Stomach (tissue), 4 donors: ENCODE data around the gene BCL2L2.

Experiments used
- POLR2A ChIP-seq, 4 donors: fragments of 450-650 bp; IDR thresholded peaks; one replicate each; pipeline ENCODE4 v1.6.1; 2016; ENCODE audit warnings: antibody characterized with exemption in 4 of 4, control low read depth in 2 of 4, mild to moderate bottlenecking in 1 of 4, moderate library complexity in 1 of 4
- POLR2AphosphoS5 ChIP-seq, 3 donors: sonication (generic); formaldehyde crosslinking; IDR thresholded peaks; one replicate each; pipeline ENCODE4 v1.6.1; 2016; ENCODE audit warnings: antibody characterized with exemption in 3 of 3

DNA sequence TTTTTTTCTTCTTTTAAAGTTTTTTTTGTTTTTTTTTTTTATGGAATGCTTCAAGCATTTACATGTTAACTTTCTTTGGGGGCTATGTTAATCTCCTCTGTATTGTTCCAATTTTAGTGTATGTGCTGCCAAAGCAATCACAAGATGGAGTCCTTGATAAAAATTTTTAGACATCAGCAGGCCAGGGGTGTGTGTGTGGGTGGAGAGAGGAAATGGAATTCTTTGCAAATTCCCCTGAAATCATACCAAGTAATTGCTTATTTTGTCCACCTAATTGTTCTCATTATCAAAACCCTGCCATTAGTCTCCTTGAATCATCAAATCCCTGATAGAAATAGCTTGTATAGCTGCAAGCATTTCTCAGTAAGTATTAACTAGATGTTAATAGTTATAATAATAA, 47.2 kb upstream of the BCL2L2 start:
- TF ChIP-seq POLR2AphosphoS5 (IDR thresholded peaks at IDR 0.05) (no peak), POLR2A (IDR thresholded peaks at IDR 0.05) (no peak)
